ENCODE results near the gene B4GALNT4.
"Not testable (repeated sequence)": the region's sequence is repeated elsewhere in the genome, so short reads cannot be mapped to it uniquely, and the experiment has no call there.

The B4GALNT4 gene

DNA sequence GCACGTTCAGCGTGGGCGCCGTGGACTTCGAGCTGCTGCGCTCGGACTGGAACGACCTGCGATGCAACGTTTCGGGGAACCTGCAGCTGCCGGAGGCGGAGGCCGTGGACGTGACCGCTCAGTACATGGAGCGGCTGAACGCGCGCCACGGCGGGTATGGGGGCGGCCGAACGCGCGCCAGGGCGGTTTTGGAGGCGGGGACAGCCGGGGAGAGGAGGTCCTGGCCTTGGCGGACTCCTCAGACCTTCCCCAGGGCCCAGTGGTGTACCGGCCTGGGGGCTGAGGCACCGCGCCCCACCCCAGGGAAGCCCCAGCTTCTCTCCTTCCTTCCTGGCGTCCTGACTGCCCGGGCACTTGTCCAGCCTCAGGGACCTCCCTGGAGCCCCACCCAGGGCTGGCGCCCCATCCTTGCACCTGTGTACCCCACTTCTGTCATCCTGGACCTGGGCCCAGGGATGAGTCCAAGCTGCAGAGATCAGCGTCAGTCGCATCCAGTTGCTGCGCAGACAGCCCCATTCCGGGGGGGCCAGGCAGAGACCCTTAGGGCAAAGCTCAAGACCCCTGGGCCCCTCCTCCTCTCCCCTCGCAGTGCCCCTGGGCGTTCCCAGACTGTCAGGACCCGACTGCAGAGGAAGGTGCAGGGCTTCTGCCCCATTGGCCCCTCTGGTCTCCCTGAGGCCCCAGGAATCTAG lies 8.0 kb downstream of the B4GALNT4 start:
- no peak for DNase-seq

DNA sequence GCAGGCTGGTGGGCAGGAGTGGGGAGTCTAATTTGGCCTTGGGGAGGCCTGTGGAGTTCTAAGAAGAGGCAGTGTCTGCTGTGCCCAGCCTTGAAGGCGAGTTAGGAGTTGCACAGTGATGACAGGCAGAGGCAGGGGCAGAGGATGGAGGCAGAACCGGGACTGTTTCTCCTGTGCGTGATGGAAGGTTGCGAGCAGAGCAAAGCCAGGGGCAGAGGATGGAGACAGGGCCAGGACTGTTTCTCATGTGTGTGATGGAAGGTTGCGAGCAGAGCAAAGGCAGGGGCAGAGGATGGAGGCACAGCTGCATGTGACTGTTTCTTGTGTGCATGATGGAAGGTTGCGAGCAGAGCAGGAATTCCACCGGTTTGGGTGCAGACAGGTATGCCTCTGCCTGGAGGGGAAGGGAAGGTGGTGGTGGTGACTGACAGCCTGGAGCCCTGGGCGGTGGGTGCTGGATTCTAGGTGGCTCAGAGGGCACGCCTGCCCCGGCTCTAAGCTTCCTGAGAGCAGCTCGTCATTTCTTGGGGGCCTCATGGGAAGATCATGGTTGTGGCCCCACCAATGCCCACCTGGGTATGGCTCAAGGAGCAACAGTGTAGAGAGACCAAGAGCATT lies 8.7 kb downstream of the B4GALNT4 start:
- no peak for DNase-seq

DNA sequence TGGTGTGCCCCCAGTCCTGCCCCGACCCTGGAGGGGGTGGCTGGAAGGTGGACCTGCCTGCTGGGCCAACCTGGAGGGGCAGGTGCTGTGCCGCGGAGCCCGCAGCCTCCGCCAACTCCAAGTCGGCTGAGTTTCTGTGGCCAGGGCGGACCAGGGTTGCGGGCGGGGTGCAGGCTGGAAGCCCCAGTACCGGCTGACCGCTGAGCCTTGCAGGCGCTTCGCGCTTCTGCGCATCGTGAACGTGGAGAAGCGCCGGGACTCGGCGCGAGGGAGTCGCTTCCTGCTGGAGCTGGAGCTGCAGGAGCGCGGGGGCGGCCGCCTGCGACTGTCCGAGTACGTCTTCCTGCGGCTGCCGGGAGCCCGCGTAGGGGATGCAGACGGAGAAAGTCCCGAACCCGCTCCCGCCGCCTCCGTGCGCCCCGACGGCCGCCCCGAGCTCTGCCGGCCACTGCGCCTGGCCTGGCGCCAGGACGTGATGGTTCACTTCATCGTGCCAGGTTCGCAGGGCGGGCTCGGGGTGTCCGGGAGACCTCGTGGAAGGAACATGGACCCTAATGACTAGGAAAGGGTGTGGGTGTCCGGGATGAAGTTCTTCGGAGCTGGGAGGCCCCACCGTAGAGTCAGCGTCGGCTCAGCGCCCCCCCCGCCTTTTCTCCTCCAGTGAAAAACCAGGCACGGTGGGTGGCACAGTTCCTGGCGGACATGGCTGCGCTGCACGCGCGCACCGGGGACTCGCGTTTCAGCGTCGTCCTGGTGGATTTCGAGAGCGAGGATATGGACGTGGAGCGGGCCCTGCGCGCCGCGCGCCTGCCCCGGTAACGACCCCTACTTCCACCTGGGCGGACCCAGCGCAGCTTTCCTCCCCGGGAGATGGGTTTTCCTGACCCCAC lies 10.2 kb downstream of the B4GALNT4 start:
- no peak for DNase-seq

DNA sequence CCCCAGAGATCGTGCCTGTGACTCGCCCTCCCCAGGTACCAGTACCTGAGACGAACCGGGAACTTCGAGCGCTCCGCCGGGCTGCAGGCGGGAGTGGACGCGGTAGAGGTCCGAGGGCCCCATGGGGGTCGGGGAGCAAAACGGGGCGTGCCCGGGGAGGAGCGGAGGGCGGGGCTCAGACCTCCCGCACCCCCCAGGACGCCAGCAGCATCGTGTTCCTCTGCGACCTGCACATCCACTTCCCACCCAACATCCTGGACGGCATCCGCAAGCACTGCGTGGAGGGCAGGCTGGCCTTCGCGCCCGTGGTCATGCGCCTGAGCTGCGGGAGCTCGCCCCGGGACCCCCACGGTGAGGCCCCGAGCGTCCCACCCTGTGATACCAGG lies 10.8 kb downstream of the B4GALNT4 start:
- no peak for DNase-seq

DNA sequence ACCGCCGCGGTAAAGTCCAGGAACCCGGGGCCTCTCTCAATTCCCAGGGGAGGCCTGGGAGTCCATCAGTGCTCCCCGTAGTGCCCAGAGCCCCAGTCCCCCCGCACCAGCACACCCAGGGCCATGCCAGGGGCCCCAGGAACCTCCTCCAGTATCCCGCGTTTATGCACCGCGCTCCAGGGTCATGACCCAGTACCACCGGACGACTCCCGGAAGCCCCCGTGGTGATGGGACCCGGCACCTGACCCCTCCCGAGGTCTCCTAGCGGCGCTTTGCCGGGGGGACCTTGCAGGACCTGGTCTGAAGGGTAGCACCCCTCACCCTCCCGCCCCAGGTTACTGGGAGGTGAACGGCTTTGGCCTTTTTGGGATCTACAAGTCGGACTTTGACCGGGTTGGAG lies 11.2 kb downstream of the B4GALNT4 start:
- DNase-seq = no peak

DNA sequence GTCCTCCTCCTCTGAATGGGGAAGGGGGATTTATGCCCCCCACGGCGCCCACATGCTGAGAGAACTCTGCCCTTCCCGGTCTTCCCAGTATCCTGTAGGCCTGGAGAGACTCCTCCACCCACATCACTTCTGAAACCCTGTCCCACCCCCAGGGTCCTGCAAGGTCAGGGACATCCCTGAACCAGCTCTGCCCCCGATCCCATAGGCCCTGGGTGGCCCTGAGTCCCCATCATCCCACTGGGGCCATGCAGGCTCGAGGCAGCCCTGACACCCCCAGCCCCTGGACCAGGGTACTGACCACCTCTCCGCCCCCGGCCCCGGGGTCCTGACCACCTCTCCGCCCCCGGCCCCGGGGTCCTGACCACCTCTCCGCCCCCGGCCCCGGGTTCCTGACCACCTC lies 11.7 kb downstream of the B4GALNT4 start:
- DNase-seq = no peak

DNA sequence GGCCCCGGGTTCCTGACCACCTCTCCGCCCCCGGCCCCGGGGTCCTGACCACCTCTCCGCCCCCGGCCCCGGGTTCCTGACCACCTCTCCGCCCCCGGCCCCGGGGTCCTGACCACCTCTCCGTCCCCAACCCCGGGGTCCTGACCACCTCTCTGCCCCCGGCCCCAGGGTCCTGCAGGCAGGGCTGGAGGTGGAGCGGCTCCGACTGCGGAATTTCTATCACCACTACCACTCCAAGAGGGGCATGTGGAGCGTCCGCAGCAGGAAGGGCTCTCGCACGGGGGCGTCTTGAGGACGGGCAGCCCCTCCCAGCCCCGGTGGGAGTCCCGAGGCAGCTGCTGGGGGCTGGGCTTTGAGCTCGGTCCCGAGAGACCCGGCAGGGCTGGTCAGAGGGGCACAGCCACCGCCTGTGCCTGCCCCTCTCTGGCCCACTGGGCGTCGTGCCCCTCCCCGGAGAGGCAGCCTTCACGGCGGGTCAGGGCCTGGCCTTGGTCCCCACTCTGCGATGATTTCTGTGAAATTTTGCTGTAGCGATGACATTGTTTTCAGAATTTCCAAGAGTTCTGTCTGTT lies 12.3 kb downstream of the B4GALNT4 start:
- DNase-seq = no peak

DNA sequence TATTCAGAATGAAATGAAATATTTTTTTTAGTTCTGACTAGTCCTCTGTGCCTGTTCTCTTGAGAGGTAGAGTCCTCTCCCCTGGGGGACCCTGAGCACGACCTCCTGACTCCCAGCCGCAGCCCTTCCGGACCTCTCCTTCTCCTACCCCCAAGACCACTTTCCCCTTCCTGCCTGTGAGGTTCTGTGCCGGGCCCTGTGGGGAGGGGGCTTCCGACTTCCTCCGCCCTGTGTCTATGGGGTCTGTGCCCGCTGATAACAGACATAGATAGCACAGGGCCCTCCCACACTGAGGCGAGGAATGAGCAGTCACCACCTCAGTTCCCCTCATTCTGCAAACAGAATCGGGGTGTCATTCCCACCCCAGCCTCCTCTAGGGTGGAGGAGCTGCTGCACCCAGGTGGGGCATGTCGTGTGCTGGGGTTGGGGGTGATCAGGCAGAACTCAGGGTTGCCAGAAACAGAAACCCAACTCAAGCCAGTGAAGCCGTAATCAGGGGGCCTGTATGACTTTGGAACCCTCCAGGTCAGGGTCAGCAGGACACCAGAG lies 12.9 kb downstream of the B4GALNT4 start:
- DNase-seq = no peak

DNA sequence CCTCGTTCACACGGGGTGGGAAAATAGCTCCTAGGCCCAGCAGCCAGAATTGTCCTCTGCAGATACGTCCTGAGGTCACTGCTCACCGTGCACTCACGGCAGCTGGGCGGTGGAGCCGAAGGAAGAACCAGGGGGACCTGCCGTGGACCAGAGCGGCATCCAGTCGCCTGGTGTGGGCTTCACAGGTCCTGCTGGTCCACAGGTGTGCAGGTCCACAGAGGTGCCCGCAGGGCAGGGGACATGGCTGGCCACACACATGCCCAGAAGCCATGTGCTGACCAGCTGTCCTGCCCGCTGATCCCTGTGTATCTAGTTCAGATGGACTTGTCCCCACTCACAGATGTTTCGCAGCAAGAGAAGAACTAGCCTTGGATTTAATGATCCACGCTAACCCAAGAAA lies 14.1 kb downstream of the B4GALNT4 start:
- no peak for DNase-seq

DNA sequence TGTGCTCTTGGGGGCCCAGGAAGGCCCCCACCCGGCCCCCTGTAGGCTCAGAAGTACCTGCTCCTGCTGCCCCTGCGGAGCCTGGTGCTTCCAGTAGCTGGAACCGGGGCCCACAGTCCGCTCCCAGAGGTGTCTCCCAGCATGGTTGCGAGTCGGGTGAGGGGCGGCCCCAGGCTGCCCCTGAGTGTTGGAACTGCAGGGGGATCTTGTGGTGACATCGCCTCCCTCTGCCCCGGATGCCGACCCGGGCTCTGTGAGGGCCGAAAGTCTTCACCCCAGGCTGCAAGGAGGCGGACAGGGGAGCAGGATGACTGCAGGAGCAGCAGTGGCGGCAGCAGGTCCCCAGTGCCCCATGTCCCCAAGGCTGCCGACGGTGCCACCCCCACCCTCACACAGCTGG lies 15.2 kb downstream of the B4GALNT4 start:
- no peak for DNase-seq

DNA sequence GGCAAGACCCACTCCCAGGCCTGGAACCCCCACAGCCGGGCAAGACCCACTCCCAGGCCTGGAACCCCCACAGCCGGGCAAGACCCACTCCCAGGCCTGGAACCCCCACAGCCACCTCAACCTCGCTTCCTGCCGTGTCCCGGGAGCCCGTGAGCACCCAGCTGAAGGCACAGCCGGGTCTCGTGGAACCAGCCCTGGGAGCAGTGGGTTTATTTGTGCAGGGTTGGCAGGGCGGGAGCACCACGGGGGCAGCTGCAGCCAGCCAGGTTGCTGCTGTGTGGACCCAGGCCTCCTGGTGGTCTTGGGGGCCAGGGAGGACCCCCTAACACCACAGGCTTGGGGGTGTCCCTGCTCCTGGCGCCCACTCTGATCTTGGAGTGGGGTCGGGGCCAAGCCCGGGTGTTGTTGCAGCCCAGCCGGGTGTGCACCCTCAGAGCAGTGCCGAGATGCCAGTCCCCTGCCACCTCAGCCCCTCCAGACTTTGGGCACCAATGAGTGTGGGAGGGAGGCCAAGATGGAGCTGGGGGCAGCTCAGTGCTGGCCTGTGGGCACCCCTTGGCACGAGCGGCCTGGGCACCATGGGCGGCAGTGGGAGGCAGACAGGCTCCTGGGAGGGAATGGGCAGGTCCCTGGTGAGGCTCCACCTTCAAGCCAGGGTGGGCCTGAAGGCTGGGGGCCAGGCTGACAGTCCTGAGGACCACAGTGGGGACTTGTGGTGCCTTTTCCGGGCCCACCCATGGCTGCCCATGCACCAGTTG lies 16.5 kb downstream of the B4GALNT4 start:
- no peak for DNase-seq

DNA sequence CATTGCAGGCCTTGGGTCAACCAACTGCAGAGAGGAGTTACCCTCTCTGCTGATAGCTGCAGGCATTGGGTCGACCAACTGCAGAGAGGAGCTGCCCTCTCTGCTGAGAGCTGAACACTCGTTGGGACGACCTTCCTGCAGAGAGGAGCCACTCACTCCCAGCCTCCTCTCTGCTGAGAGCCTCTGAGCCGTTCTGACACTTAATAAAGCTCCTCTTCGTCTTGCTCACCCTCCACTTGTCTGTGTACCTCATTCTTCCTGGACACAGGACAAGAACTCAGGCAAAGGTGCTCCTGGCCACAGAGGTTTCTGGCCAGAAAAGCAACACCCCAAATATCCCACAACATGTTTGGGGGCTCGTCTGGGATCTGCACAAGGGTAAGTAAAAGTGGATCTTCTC lies 17.2 kb downstream of the B4GALNT4 start:
- no peak for DNase-seq

DNA sequence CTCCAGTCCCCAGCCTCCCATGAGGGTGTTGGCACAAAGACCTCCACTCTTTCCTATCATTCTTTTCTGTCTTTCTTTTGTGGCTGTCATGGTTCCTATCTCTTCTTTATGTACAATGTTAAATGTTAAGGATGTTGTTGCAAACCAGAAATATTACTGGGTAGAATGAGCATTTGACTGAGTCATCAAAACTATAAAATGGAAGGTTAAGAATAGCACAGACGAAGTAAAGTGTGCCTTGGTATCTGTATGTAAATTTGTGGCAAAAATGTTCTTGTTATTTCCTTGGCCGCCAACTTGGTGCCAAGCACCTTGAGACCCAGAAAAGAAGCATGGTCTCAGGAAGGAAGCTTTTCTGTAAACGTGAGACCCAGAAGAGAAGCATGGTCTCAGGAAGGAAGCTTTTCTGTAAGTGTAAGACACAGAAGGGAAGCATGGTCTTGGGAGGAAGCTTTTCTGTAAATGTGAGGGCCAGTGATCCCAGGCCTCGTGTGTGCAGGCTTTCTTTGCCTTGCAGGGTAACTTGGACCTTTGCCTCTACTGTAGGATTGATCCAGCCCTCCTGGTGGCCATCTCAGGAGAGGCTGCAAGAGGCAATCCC lies 18.0 kb downstream of the B4GALNT4 start:
- no peak for DNase-seq

DNA sequence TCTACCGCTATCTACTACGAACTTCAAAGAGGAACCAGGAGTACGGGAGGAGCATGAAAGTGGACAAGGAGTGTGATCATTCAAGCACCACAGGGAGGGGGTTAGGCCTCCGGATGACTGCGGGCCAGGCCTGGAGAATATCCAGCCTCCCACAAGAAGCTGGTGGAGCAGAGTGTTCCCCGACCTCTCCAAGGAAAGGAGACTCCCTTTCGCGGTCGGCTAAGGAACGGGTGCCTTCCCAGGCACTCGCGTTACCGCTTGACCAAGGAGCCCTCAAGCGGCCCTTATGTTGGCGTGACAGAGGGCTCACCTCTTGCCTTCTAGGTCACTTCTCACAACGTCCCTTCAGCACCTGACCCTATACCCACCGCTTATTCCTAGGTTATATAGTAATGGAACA lies 20.1 kb downstream of the B4GALNT4 start:
- not testable (repeated sequence) for DNase-seq

DNA sequence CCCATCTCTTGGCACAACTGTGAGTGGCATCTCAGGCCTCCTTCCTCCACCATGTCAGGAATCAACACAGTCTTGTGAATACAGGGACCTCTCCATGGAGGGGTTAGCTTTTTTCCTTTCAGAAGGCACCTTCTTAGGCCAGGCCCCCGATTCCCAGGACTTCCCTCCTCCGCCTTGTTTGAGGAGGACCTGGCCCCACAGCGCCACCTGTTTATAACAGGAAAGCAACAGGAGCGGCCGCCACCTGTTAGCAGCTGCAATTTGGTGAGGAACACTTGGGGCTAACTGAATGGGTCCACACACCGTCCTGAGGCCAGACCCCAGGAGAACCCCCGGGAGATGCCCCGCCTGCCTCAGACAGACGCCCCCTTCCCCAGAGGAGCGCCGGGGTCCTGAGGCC lies 20.9 kb downstream of the B4GALNT4 start:
- no peak for DNase-seq

DNA sequence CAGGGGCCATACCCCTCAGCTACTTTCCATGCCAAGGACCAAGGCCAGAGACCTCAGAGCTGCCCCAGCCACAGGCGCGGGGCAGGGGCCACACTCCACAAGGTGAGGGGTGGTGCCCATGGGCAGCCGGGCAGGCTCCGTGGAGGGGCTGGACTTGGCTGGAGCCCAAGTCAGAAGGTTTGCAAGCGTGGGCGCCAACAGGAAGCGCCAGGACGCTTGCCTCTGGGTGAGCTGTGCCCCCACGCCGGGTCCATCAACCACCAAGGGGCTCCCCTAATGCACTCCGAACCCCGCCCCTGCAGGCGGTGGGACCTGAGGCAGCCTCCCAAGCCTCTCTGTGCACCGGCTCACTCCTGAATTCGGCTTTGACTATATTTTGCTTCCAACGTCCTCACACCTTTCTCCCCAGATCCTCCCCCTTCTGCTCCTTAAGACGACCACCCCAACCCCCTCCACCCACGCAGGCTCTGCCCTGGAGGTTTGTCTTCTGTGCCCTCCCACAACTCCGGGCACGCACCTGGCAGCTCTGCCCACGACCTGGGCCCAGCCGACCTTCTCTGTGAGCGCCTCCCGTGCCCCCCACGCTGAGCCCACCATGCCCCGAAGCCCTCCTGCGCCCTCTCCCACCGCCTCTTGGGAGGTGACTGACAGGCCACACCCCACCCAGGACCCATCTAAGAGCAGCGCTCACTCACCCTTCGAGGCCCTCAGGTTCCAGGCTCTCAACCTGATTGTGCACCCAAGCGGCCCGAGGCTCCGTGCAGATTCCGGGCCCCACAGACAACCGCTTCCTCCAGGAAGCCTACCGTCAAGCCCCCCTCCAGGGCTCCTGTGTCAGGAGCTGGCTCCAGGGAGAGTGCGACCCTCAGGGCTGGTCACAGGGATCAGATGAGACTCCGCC lies 22.1 kb downstream of the B4GALNT4 start:
- DNase-seq = no peak

DNA sequence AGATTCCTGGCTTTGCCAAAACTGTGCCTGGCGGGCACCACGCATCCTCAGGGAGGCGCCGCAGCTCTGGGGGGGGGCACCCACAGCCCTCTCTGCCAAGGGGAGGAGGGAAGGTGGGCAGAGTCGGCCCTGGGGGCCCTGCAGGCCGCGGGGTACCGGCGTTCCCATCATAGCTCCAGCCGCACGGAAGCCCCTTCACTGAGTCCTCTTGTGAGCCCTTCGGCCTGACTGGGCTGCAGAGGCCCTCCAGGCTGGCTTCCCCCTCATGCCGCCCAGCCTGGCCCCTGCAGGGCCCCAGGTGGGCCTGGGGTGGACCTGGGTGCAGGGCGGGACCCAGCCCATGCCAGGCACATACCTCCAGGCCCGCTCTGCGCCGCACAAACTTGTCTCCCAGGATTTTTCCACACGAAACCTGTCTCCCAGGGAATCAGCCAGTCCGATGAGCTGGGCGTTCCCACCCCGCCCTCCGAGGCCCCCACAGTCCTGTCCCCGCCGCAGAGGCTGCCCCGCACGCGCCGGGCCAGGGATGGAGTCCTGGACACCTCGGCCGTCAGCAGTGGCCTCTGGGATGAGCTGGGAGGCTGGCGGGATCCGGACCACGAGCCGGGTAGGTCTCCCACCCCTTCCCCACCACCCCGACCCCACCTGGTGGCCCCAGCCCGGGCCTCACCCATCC lies 22.9 kb downstream of the B4GALNT4 start:
- no peak for DNase-seq

DNA sequence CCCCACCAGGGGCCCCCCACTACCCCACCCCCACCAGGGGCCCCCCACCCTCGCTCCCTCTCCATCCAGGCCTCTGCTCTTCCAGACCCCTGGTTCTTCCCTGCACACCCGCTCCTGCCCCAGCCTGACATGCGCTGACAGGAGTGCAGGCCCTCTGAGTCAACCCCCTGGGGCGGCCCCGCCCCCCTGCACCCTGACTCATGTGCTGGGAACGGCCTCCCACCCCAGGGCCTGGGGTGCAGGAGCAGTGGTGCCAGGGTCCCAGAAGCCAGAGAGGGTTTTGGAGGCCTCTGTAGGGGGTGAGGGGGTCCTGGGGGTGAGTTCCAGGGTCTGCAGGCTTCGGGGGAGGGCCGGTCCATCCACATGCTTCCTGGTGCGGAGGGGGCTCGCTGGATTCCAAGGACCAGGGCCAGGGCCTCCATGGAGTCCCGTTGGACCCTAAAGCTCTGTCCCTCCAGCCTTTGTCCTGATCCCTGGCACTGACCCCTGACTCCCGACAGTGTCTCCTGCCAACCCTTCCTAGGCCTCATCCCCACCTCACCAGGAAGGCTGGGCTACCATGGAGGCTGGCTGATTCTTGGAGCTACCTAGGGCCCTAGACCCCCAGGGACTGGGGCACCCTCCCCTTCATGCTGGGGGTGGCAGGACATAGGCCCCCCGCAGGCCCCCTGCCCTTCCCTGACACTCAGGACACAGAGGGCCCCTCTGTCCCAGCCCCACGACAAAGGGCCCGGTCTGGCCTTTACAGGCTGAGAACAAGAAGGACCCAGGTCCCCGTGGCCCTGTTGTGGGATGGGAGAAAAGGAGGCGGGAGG lies 24.1 kb downstream of the B4GALNT4 start:
- DNase-seq = no peak

DNA sequence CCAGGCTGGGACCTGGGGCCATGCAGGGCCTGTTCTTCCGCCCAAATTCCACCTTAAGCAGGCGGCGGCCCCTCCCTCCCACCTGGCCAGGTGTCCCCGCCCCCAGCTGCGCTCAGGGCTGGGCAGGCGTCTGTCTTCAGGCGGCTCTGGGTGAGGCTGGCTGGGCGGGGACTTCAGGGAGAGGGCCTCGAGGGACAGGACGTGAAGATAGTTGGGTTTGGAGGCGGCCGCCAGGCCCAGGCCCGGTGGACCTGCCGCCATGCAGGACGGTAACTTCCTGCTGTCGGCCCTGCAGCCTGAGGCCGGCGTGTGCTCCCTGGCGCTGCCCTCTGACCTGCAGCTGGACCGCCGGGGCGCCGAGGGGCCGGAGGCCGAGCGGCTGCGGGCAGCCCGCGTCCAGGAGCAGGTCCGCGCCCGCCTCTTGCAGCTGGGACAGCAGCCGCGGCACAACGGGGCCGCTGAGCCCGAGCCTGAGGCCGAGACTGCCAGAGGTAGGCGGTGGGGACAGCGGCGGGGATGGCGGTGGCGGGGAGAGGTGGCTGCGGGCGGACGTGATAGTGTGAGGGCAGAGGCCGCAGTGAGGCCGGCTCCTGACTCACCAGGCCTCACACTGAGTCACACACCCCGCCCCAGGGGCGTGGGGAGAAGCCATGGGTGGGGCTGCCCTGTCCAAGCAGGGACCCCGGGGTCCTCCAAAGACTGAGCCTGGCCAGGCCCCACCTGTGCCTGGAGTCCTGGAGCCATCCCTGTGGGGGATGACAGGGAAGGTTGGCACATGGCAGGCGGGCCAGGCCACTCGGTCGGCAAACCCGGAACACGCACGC lies 24.9 kb downstream of the B4GALNT4 start, which contains the start of gene PKP3:
PKP3 (plus strand) TSS at position 176 of the 824 bp plus-strand sequence; CDS start at position 260, 84 bp downstream.
- DNase-seq = peak; percentile 35

All from NCI-H1048 (cell line).